IMR-90 (cell line): Measurements from ENCODE around the gene PIAS4. TPM values are rescaled to one million over a fixed set of nuclear protein-coding genes. Genes with fewer than 3 reads are reported as not detected.
"Not testable (repeated sequence)": the region's sequence is repeated elsewhere in the genome, so short reads cannot be mapped to it uniquely, and the experiment has no call there.

ENCODE experiments used
- ATAC-seq: fragments of 200-7000 bp; cut with Tn5 transposase; 2 replicates; pipeline ENCODE4 v1.9.1; 2020; ENCODE audit warnings: low read depth, mild to moderate bottlenecking, moderate library complexity
- BruUV-seq: library from RNA; stranded (reverse); fragments of 400-500 nt; replicated peaks from 2 replicates; lab custom pipeline; 2021; lab: Mats Ljungman, UMichigan
- CTCF ChIA-PET: fragments of 300-600 bp; formaldehyde crosslinking; extraction: SDS; loops from one replicate; lab custom pipeline; 2021; ENCODE audit warnings: antibody characterized with exemption; lab: Yijun Ruan, JAX
- POLR2A ChIA-PET: fragments of 300-600 bp; sonication (Branson Sonifier 250); formaldehyde crosslinking; loops from one replicate; lab custom pipeline; 2022; ENCODE audit warnings: antibody characterized with exemption; ENCODE audit not compliant: unreplicated experiment; lab: Charles Lee
- DNase-seq: peaks from one replicate; pipeline ENCODE4 v3.0.0; 2013
- H2AFZ ChIP-seq: replicated peaks from 2 replicates; pipeline ENCODE3; 2013; ENCODE audit warnings: low read length, mild to moderate bottlenecking; ENCODE audit not compliant: poor library complexity
- H2AK5ac ChIP-seq: 2 replicates; pipeline ENCODE4 v1.6.1; 2013; ENCODE audit warnings: low read depth, low read length, inconsistent platforms
- H2AK9ac ChIP-seq: replicated peaks from 2 replicates; pipeline ENCODE3; 2013; ENCODE audit warnings: mild to moderate bottlenecking, low read depth, low read length, moderate library complexity; ENCODE audit not compliant: poor library complexity
- H2BK120ac ChIP-seq: 2 replicates; pipeline ENCODE4 v1.6.1; 2013; ENCODE audit warnings: low read depth, low read length, inconsistent platforms
- H2BK15ac ChIP-seq: 3 replicates; pipeline ENCODE4 v1.6.1; 2013; ENCODE audit warnings: low read depth, low read length, inconsistent platforms
- H2BK20ac ChIP-seq: 2 replicates; pipeline ENCODE4 v1.6.1; 2013; ENCODE audit warnings: low read depth, mild to moderate bottlenecking, inconsistent platforms, low read length, moderate library complexity
- H2BK5ac ChIP-seq: 2 replicates; pipeline ENCODE4 v1.6.1; 2013; ENCODE audit warnings: mild to moderate bottlenecking, low read depth, low read length, inconsistent platforms; ENCODE audit not compliant: poor library complexity, severe bottlenecking
- H3K14ac ChIP-seq: replicated peaks from 2 replicates; pipeline ENCODE4 v1.6.1; 2013; ENCODE audit warnings: low read depth, low read length, inconsistent platforms
- H3K18ac ChIP-seq: 2 replicates; pipeline ENCODE4 v1.6.1; 2013; ENCODE audit warnings: low read depth, low read length, control low read depth
- H3K23ac ChIP-seq: 2 replicates; pipeline ENCODE4 v1.6.1; 2013; ENCODE audit warnings: low read depth, low read length, inconsistent platforms
- H3K27ac ChIP-seq: 2 replicates; pipeline ENCODE4 v1.5.1; 2013; ENCODE audit warnings: mild to moderate bottlenecking, control low read depth, low read length; ENCODE audit not compliant: insufficient read depth
- H3K27me3 ChIP-seq: 2 replicates; pipeline ENCODE4 v1.6.1; 2013; ENCODE audit warnings: low read length; ENCODE audit not compliant: control insufficient read depth, insufficient read depth
- H3K36me3 ChIP-seq: 2 replicates; pipeline ENCODE4 v1.6.1; 2013; ENCODE audit warnings: low read length, mixed read lengths; ENCODE audit not compliant: control insufficient read depth, insufficient read depth
- H3K4ac ChIP-seq: 2 replicates; pipeline ENCODE4 v1.6.1; 2013; ENCODE audit warnings: low read depth, low read length, inconsistent platforms
- H3K4me1 ChIP-seq: 2 replicates; pipeline ENCODE4 v1.6.1; 2013; ENCODE audit warnings: low read length, mixed read lengths; ENCODE audit not compliant: control insufficient read depth, insufficient read depth
- H3K4me2 ChIP-seq: 2 replicates; pipeline ENCODE4 v1.6.1; 2013; ENCODE audit warnings: low read depth, mild to moderate bottlenecking, control low read depth, low read length, moderate library complexity
- H3K4me3 ChIP-seq: 2 replicates; pipeline ENCODE4 v1.5.1; 2013; ENCODE audit warnings: low read depth, mild to moderate bottlenecking, control low read depth, low read length, moderate library complexity; ENCODE audit not compliant: insufficient read depth
- H3K56ac ChIP-seq: 2 replicates; pipeline ENCODE4 v1.6.1; 2013; ENCODE audit warnings: low read length, inconsistent platforms; ENCODE audit not compliant: insufficient read depth; ENCODE audit errors: extremely low read depth
- H3K79me1 ChIP-seq, 2 experiments: 2 replicates each; pipeline ENCODE4 v1.6.1; 2013; ENCODE audit warnings: low read length in 2 of 2, inconsistent platforms in 1 of 2, low read depth in 1 of 2
- H3K9ac ChIP-seq: 2 replicates; pipeline ENCODE4 v1.6.1; 2013; ENCODE audit warnings: low read depth, low read length, control low read depth
- H3K9me1 ChIP-seq: 2 replicates; pipeline ENCODE4 v1.6.1; 2013; ENCODE audit warnings: low read length, inconsistent platforms; ENCODE audit not compliant: insufficient read depth
- H3K9me3 ChIP-seq: 2 replicates; pipeline ENCODE4 v1.6.1; 2013; ENCODE audit warnings: low read length; ENCODE audit not compliant: control insufficient read depth, insufficient read depth
- H4K20me1 ChIP-seq: 2 replicates; pipeline ENCODE4 v1.6.1; 2013; ENCODE audit warnings: low read length, inconsistent platforms; ENCODE audit not compliant: insufficient read depth
- H4K5ac ChIP-seq: 2 replicates; pipeline ENCODE4 v1.6.1; 2013; ENCODE audit warnings: mild to moderate bottlenecking, low read depth, low read length, control low read depth
- H4K8ac ChIP-seq, 2 experiments: 2 replicates each; pipeline ENCODE4 v1.6.1; 2013; ENCODE audit warnings: low read depth in 2 of 2, low read length in 2 of 2, control low read depth in 1 of 2, inconsistent platforms in 1 of 2
- H4K91ac ChIP-seq: 2 replicates; pipeline ENCODE4 v1.6.1; 2013; ENCODE audit warnings: low read depth, low read length, inconsistent platforms; ENCODE audit not compliant: insufficient read depth
- WGBS, 2 experiments: methylation state at CpG; one replicate each; pipeline versions ENCODE4 v1.1.5 to v1.1.7; 2013; ENCODE audit warnings: missing lambda C conversion rate in 2 of 2; ENCODE audit not compliant: insufficient read length in 1 of 2; ENCODE audit errors: extremely low coverage in 2 of 2; 5-methylcytosine and 5-hydroxymethylcytosine counted together
- dilution Hi-C: fragments of 300-500 bp; cut with HindIII; formaldehyde crosslinking; loops from one replicate; pipeline ENCODE4 v1.14.3; 2018; ENCODE audit warnings: low sequenced_read_pairs; ENCODE audit not compliant: unreplicated experiment
- in situ Hi-C: fragments of 300-500 bp; cut with MboI; formaldehyde crosslinking; loops from 3 replicates; pipeline ENCODE4 v1.14.3; 2019; ENCODE audit warnings: low sequenced_read_pairs, inconsistent platforms, mixed read lengths
- intact Hi-C: fragments of 100-400 bp; cut with micrococcal nuclease; formaldehyde crosslinking; loops from 2 replicates; pipeline ENCODE4 v1.10.0; 2022
- polyA plus RNA-seq, 3 experiments: library from polyadenylated mRNA; depleted of rRNA; stranded (reverse); fragments of >200 nt; gene quantifications; 2 replicates each; pipeline ENCODE4 v1.2.3, GENCODE V29; 2012; ENCODE audit warnings: low replicate concordance in 1 of 3
- total RNA-seq: library from RNA; depleted of rRNA; stranded (reverse); fragments of >200 nt; gene quantifications from 2 replicates; pipeline ENCODE4 v1.2.3, GENCODE V29; 2012

PIAS4 gene
- total and polyA plus RNA-seq, 2 of the 4 experiments (the other 2 are of a cell fraction) = 12.1 to 13.6 TPM

DNA sequence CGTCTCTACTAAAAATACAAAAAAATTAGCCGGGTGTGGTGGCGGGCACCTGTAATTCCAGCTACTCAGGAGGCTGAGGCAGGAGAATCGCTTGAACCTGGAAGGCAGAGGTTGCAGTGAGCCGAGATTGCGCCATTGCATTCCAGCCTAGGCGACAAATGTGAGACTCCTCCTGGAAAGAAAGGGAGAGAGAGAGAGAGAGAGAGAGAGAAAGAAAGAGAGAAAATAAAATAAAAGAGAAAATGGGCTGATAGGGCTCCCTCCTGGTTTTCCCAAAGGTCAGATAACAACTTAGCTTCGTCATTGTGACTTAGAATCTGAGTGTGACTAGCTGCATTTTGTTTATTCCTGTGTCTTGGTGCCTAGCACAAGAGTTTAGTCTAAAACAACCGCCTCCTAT is 2.1 kb upstream of the PIAS4 start:
- H2BK5ac ChIP-seq, H3K9me3 ChIP-seq, H4K91ac ChIP-seq, H2BK120ac ChIP-seq, H2BK20ac ChIP-seq, H3K14ac ChIP-seq, H3K36me3 ChIP-seq, intact Hi-C loops, H2AK5ac ChIP-seq, H3K4me2 ChIP-seq, DNase-seq, BruUV-seq, H3K18ac ChIP-seq, in situ Hi-C loops, H3K27me3 ChIP-seq, H4K5ac ChIP-seq, H2AK9ac ChIP-seq, H3K4me3 ChIP-seq, H3K27ac ChIP-seq, H3K9ac ChIP-seq, H3K9me1 ChIP-seq, ATAC-seq, H3K4ac ChIP-seq, H2AFZ ChIP-seq, dilution Hi-C loops, POLR2A ChIA-PET, H3K56ac ChIP-seq, H2BK15ac ChIP-seq, H4K8ac ChIP-seq, H3K23ac ChIP-seq: not testable (repeated sequence)
- CTCF ChIA-PET = interaction anchor here (1.0 to 1.5 kb wide), 2 partner anchors 17 to 18 kb away, joined by 3 to 5 read pairs; no protein-coding TSS in a partner anchor
- peaks cover 20 to 33% of the 10 kb centered on the region in 2 experiments; a peak in 3 of 4 replicates for H3K79me1 ChIP-seq
- peaks cover 19% of the 10 kb centered on the region for H3K4me1 ChIP-seq
- no CpG with 5 or more reads among the region's 9 CpGs for WGBS, 2 experiments
- H4K20me1 ChIP-seq = peaks cover 25% of the 10 kb centered on the region
